NCI-H748 (cell line): ENCODE data around the gene MEGF6.

ENCODE experiments used
- DNase-seq: peaks from one replicate; lab custom pipeline; 2025; ENCODE audit not compliant: unreplicated experiment; lab: John Stamatoyannopoulos, UW

The MEGF6 gene

DNA sequence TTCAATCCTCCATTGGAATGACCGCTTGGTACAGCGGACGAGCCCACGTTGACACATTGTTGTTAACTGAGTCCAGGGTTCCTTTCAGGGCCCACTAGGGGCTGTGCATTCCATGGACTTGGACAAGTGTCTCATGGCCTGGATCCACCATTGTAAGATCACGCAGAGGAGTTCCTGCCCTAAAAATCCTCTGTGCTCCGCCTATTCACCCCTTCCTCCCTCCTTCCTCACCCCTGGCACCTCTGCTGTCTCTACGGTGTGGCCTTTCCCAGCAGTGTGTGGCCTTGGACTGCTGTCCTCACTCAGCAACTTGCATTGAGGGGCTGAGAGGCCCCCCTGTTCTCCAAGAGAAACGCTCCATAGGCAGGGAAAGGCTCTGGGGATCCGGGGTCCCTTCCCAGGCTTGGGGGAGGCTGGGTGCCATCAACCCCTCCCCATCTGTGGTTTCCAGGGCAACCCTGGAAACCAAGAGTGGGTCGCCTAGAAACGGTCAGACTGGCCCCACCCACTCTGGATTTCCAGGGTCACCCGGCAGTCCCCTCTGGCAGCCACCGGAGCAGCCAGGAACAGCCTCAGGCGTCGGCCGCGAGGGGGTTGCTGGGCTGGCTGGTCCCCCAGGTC, 50.9 kb downstream of the MEGF6 start:
- DNase-seq, result no peak

GRCh38 chr1:3558036-3558726, 53.1 kb downstream of the MEGF6 start:
- DNase-seq, result no peak

DNA sequence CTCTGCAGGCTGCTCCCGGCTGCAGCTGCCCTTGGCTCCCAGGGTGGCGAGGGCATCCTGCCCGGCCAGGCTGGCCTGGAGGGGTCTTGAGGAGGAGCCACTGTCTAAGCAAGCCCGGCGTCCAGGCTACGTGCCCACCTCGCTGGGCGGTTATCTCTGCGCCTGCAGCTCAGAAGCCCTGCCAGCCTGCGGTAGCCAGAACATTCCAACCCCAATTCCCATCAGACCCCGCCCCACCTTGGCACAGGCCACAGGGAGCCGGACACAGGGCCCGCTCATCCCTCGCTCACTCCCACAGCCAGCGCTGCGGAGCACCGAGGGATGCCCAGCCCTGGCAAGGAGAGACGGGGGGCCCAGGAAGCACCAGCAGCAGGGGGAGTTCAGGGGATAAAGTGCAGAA, 53.9 kb downstream of the MEGF6 start:
- no peak for DNase-seq

GRCh38 chr1:3556336-3556735, 55.0 kb downstream of the MEGF6 start:
- no peak for DNase-seq

DNA sequence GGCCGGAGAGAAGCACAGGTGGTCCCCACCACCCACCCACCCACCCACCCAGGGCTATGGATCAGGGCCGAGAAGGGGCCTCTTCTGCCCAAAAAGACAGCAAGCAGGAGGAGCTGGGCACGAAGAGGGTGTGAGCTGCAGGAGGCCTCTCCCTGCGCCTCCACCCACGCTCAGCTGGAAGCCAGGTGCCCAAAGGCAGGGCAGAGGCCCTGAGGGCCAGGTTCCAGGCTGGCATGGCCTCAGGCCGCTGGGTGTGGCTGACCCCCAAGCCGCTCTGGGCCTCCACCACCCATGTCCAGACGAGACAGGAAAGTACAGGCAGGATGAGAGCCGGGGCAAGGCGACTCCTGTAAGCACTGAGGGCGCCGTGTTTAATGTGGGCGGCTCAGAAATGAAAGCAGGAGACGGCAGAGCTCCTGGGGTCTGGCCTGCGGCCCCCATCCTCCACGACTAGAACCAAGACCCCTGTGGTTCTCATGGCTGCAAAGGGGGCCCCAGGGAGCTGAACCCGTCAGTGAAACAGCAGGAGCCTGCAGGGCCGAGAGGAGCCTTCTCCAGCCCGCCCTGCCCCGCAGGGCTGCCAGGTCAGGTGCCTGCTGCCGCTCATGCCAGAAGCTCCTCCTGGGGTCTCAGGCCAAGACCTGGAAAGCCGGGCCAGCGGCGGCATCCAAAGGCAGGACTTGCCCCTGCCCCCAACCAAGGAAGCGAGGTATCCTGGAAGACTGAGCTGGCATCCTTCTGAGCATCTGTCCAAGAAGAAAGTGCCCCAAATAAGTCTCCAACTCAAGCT, 56.0 kb downstream of the MEGF6 start:
- DNase-seq, result no peak

GRCh38 chr1:3553940-3554223, 57.4 kb downstream of the MEGF6 start:
- no peak for DNase-seq

DNA sequence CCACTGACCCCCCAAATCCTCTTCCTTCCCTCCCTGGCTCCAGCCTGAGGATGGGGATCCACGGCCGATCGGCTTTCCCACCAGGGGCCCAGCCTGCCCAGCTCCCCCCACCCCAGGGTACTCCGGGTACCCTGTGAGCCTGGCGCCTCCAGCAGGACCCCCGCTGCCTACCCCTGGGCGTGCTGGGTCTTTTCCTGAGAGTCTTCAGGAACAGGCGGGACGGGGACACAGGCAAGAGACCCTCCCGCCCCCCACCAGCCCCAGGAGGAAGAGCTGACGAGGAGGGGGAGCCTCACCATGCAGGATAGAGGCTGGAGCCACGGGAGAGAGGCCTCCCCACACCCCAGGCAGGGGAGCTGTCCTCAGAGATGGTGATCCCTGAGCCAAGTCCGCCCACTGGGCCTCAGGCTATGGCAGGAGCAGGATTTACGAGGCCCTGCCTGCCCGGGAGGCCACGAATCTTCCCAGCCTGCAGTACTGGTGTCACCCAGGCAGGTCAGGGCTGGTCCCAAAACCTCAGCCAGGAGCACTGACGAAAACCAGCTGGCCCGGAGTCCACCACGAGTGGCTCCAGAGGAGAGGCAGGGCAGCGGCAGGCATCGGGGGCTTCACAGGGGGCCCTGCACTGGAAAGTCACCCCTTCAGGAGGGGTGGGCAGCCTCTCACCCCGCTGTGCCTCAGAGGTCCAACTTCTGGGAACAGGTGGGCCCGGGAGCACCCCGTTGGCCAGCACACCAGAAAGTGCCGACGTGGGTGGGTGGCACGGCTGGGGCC, 58.0 kb downstream of the MEGF6 start:
- DNase-seq, result no peak

GRCh38 chr1:3552751-3553150, 58.6 kb downstream of the MEGF6 start:
- no peak for DNase-seq

- DNase-seq, result no peak
Observed at GRCh38 chr1:3552176-3552575, 59.1 kb downstream of the MEGF6 start.

- DNase-seq, result no peak
Observed at GRCh38 chr1:3551711-3552110, 59.6 kb downstream of the MEGF6 start.

DNA sequence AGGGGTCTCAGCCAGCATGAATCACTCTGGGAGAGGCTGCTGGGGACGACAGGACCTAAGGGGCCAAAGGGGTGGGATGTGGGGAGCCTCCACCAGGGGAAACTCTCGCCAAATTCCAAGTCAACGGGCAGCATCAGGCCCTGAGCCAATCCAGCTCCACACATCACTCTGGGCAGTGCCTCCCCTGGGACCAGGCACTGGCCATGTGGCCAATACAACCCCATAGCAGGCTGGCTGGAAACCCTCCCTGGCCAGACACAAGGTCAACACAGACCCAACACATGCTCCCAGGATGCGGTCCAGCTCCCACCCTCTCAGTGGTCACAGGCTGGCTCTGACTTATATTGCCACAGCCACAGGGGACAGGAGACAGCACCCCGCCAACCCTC, 60.0 kb downstream of the MEGF6 start:
- no peak for DNase-seq

DNA sequence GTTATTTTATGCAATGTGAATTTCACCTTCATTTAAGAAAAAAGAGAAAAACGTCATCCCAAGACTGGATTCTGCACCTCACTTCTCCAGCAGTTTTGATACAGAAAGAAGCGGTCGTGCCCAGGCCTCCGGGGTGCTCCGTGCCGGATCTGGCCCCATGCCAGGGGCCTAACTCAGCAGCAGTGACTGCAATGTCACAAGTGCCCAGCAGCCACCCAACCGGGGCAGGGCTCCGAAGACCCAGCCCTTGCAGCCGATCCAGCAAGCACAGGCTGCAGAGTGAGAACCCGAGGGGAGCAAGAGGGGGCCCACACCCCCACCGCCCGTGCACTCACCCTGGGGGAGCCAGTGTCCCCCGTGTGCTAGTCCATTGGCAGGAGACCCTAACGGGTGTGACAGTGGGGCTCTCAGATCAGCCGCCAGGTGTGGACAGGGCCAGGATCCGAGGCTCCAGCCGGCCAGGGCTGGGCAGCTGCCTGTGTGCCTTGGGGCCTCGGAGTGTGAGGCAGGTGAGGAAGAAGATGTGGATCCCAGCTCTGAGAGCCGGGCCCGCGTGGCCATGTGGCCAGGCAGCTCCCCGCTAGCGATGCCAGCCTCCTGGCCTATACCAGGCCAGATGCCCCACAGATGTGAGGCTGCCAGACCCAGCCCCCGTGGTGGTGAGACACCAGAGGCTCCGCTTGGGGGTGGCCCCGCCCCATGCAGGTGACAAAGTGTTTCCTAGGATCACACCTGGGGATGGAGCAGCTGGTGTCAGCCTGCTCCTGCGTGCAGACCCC, 60.6 kb downstream of the MEGF6 start:
- DNase-seq, result no peak

DNA sequence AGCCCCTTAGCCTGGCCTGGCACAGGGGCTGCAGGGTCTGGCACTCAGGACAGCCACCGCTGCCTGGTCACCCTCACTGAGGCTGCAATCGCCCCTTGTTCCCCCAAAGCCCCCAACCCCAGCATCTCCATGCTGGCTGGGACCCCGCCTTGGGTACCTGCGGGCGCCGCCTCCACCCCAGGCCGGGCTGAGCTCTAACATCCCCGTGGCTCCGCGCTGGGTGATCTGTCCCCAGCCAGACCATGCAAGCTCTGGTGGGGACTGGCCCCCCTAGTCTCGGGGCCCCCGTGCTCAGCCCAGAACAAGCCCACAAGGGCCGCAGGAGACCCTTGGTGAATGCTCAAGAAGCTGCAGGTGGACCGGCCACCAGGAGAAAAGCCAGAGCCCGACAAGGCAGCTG, 62.4 kb downstream of the MEGF6 start:
- no peak for DNase-seq

- no peak for DNase-seq
Observed at GRCh38 chr1:3548156-3548893, 63.0 kb downstream of the MEGF6 start.

- DNase-seq, result peak; percentile 16
Observed at GRCh38 chr1:3547055-3548005, 64.0 kb downstream of the MEGF6 start.

- DNase-seq, result no peak
Observed at GRCh38 chr1:3546048-3546384, 65.3 kb downstream of the MEGF6 start.

GRCh38 chr1:3545363-3546047, 65.8 kb downstream of the MEGF6 start:
- no peak for DNase-seq

DNA sequence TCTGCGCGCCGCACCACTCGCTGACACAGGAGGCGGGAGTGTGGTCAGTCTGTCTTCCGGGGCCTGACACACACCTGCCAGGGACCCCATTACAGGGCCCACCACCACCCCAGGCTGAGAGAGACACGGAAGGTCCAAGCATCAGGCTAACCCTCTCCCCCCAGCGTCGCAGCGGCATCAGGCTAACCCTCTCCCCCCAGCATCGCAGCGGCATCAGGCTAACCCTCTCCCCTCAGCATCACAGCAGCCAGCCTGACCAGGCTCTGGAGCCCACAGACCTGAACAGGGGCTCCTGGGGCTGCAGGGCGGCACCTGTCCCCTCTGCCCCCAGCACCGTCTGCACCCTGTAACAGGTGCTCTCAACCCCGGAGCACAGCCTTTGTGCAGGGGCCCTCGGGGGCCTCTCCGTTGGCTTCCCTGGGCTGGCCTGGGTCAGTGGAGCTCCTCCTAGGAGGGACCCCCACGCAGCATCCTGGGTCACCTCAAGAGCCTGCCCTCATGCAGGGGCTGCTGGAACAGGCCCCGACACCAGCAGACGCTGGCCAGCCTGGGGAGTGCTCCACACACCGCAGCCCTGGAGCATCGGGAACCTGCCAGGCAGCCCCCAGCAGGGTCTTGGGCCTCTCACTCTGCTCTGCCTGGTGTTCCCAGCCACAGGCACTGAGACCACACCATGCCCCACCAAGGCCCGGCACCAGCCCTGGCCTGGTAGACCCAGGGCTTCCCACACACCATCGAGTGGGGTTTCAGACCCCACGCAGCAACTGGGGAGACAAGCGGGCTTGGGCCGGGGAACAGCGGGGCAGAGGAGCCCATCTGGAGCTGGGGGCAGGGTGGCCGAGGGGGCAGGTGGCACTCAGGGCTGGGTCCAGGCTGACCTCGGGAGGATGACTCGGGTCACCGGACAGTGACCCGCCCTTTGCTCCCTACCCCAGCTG, 67.0 kb downstream of the MEGF6 start:
- DNase-seq, result no peak
